ENCODE measurements around the gene INCA1. TPM values are rescaled to one million over a fixed set of nuclear protein-coding genes. Genes with fewer than 3 reads are reported as not detected.
"Not testable (repeated sequence)": the region's sequence is repeated elsewhere in the genome, so short reads cannot be mapped to it uniquely, and the experiment has no call there.

INCA1 gene
- total and polyA plus RNA-seq, 7 donors = 1.6 to 4.9 (median 3.8) TPM

DNA sequence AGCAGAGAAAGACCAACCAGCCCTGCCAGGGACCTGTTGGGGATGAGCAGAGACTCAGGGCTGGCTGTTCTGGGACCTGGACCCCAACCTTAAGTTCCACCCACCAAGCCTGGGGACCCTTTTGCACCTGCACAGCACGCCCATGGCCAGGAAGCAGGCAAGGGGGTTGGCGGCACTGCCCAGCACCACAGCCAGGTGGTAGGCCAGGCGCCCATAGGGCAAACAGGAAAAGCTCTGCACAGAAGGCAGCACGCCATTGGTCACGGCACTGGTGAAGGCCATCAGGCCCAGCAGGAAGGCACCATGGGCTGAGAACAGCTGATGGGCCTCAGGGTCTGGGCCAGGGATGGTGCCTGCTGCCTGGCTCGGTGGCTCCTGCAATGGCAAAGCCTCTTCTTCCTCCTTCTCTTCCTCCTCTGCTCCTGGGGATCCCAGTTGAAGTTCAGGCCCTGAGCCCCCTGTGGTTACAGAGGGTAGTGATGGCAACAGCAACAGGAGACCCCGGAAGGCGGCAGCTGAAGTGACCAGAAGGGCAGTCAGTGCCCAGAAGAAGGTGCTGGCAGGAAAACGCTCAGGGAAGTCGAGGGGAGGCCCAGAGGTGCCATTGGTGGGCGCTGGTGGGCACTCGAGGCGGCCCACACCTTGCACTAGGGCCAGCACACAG is 36.2 kb upstream of the INCA1 start:
- Histone ChIP-seq H3K36me3 (ENCODE audit: insufficient read depth in 1 of 2, low read depth in 1 of 2) (no peaks in the 10 kb centered on the region), H3K9me3 (no peaks in the 10 kb centered on the region), H3K27me3 (ENCODE audit: insufficient read depth in 3 of 3, low read length in 2 of 3) (peaks cover 0 to 11% (median 0%) of the 10 kb centered on the region in 3 donors), H3K4me1 (no peaks in the 10 kb centered on the region), H3K4me3 (no peak overlapping the region), H3K27ac (no peak overlapping the region)
- DNase-seq = no peak
- ATAC-seq = no peak
- 80 to 89% (median 89%) methylated on average over 13 of the region's 13 CpGs for WGBS, 3 donors
- TF ChIP-seq, protein P1, sequence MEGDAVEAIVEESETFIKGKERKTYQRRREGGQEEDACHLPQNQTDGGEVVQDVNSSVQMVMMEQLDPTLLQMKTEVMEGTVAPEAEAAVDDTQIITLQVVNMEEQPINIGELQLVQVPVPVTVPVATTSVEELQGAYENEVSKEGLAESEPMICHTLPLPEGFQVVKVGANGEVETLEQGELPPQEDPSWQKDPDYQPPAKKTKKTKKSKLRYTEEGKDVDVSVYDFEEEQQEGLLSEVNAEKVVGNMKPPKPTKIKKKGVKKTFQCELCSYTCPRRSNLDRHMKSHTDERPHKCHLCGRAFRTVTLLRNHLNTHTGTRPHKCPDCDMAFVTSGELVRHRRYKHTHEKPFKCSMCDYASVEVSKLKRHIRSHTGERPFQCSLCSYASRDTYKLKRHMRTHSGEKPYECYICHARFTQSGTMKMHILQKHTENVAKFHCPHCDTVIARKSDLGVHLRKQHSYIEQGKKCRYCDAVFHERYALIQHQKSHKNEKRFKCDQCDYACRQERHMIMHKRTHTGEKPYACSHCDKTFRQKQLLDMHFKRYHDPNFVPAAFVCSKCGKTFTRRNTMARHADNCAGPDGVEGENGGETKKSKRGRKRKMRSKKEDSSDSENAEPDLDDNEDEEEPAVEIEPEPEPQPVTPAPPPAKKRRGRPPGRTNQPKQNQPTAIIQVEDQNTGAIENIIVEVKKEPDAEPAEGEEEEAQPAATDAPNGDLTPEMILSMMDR (IDR thresholded peaks at IDR 0.05) = no peak
- intact Hi-C loops (cut with DNase I) = no loop called here

DNA sequence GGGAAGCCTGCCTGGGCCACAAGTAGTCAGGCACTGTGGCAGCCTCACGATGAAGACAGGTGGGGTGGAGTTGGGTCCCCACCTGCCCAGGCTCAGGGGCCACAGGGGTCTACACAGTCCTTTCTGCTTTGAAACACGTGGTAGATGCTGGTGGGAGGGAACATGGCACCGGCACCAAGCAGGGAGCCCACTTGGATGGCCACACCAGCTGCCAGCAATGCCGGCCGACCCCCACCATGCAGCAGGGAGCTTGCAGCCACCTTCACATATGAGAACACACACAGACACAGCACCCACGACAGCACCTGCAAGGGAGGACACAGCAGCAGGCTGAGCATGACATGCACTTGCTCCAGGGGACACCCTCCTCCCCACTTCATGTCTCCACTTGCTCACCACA is 35.5 kb upstream of the INCA1 start:
- Histone ChIP-seq H3K9me3 (no peaks in the 10 kb centered on the region), H3K27ac (no peak overlapping the region), H3K27me3 (ENCODE audit: insufficient read depth in 3 of 3, low read length in 2 of 3) (peaks cover 0 to 11% (median 0%) of the 10 kb centered on the region in 3 donors), H3K4me3 (no peak overlapping the region), H3K36me3 (ENCODE audit: insufficient read depth in 1 of 2, low read depth in 1 of 2) (no peaks in the 10 kb centered on the region), H3K4me1 (no peaks in the 10 kb centered on the region)
- no peak for ATAC-seq
- WGBS, 3 donors = 86 to 95% (median 92%) methylated on average over 6 of the region's 6 CpGs
- TF ChIP-seq, protein P1 (IDR thresholded peaks at IDR 0.05) = no peak
- no peak for DNase-seq
- intact Hi-C loops (cut with DNase I) = no loop called here

DNA sequence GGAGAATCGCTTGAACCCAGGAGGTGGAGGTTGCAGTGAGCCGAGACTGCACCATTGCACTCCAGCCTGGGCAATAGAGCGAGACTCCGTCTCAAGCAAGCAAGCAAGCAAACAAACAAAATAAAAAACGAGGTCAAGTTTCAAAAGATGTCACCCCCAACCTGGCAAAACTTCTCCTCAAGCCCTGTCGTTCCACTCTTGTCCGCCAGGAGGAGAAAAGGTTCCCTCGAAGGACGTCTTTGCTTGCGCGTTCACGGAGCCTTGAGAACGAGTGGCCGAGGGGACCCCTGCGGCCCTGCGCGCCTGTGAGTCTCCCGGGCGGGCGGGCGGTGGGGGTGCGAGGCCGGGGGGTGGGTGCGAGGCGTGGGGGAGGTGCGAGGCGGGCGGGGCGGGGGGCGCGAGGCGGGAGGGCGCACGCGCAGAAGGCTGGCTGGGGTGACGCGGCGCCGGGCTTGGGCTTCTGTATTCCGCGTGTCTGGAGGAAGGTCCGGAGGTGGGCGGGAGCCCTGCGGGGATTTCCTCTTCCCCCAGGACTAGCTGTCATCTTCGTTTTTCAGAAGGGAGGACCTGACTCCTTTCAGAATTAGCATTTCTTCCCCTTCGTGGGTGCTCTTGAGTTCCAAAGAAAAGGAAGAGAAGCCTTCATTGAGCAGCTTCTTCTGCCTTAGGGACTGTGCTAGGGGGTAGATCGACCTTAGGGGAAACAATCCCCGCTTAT is 34.2 kb upstream of the INCA1 start:
- Histone ChIP-seq H3K27me3 (ENCODE audit: insufficient read depth in 3 of 3, low read length in 2 of 3) (peaks cover 0 to 11% (median 0%) of the 10 kb centered on the region in 3 donors), H3K9me3 (no peaks in the 10 kb centered on the region), H3K4me1 (peaks cover under 1% of the 10 kb centered on the region), H3K4me3 (peak overlapping the region; percentile 54), H3K36me3 (ENCODE audit: insufficient read depth in 1 of 2, low read depth in 1 of 2) (no peaks in the 10 kb centered on the region), H3K27ac (no peak overlapping the region)
- intact Hi-C loops (cut with DNase I) = no loop called here
- TF ChIP-seq, protein P1 (IDR thresholded peaks at IDR 0.05) = peak; percentile 77
- ATAC-seq (peak; percentile 45 to 64 (median 54)), DNase-seq (peak; percentile 77 to 83)
- WGBS, 3 donors = 3 to 6% (median 3%) methylated on average over 37 to 48 of the region's 48 CpGs

DNA sequence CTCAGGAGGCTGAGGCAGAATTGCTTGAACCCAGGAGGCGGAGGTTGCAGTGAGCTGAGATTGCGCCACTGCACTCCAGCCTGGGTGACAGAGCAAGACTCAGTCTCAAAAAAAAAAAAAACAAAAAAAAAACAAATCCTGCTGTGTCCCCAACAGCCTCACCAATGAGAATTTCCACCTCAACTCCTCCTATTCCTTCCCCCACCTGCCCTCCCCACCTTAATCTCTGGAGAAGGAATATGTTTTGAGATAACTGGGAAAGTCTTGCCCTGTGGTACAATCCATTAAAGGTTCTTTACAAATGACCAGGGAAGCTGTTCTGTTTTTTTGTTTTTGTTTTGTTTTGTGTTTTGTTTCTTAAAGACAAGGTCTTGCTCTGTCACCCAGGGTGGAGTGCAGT is 32.8 kb upstream of the INCA1 start:
- ATAC-seq; DNase-seq; H3K27ac ChIP-seq; intact Hi-C loops (cut with DNase I); H3K9me3 ChIP-seq; H3K4me3 ChIP-seq; H3K36me3 ChIP-seq (ENCODE audit: insufficient read depth in 1 of 2, low read depth in 1 of 2); H3K27me3 ChIP-seq (ENCODE audit: insufficient read depth in 3 of 3, low read length in 2 of 3): not testable (repeated sequence)
- peaks cover 11% of the 10 kb centered on the region for H3K4me1 ChIP-seq
- 88 to 100% (median 88%) methylated on average over 1 to 2 of the region's 2 CpGs for WGBS, 3 donors

DNA sequence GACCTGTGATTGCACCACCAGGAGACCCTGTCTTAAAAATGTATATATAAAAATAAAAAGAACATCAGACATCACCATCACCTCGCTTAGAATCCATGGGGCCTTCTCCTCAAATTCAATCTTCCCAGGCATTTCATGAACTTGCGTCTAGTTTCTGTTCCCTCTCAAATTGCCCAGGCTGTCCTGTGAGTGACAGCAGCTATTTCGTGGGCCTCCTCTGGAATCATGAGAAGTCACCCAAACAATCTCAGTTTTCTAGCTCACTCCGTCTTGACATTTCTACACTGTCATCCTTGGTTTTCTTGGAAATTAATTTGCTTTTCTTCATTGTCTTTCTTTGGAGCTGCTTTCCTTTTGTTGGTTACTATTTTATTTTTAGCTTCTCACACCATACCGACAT is 30.6 kb upstream of the INCA1 start:
- no peak overlapping the region for H3K4me3 ChIP-seq
- no peaks in the 10 kb centered on the region for H3K27me3 ChIP-seq (ENCODE audit: insufficient read depth in 3 of 3, low read length in 2 of 3)
- no peaks in the 10 kb centered on the region for H3K9me3 ChIP-seq
- peaks cover 11% of the 10 kb centered on the region for H3K4me1 ChIP-seq
- no peak for DNase-seq
- TF ChIP-seq, protein P1 (IDR thresholded peaks at IDR 0.05) = no peak
- no peak for ATAC-seq
- H3K27ac ChIP-seq = no peak overlapping the region
- peaks cover 2 to 26% of the 10 kb centered on the region in 2 donors for H3K36me3 ChIP-seq (ENCODE audit: insufficient read depth in 1 of 2, low read depth in 1 of 2)
- 53 to 62% (median 58%) methylated on average over 5 of the region's 5 CpGs for WGBS, 3 donors
- intact Hi-C loops (cut with DNase I) = no loop called here
